HG03575 (cell line): Measurements from ENCODE around the gene PLCB4.

ENCODE experiments used
- ATAC-seq: cut with Tn5 transposase; IDR thresholded peaks from one replicate; pipeline ENCODE4 v1.9.1; 2021; ENCODE audit not compliant: unreplicated experiment, insufficient number of reproducible peaks, low FRiP score; ENCODE audit errors: extremely low read depth

Gene PLCB4

DNA sequence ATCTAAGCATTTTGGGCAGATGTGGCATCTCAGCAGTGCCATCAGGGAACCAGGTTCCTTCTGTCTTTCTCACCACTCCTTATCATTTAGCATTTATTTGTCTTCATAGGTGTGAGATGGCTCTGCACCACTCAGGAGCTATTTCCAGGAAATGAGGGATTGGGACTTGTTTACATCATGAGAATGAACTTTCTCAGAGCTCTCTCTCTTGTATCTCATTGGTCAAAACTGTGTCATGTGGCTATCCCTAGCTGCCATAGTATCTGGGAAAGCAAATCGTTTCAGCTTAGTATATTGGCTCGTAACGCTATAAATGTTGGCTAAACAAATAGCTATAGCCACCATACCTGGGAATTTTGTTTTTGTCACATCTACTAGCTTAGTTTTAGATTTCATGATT lies 23.8 kb downstream of the PLCB4 start:
- no peak for ATAC-seq

DNA sequence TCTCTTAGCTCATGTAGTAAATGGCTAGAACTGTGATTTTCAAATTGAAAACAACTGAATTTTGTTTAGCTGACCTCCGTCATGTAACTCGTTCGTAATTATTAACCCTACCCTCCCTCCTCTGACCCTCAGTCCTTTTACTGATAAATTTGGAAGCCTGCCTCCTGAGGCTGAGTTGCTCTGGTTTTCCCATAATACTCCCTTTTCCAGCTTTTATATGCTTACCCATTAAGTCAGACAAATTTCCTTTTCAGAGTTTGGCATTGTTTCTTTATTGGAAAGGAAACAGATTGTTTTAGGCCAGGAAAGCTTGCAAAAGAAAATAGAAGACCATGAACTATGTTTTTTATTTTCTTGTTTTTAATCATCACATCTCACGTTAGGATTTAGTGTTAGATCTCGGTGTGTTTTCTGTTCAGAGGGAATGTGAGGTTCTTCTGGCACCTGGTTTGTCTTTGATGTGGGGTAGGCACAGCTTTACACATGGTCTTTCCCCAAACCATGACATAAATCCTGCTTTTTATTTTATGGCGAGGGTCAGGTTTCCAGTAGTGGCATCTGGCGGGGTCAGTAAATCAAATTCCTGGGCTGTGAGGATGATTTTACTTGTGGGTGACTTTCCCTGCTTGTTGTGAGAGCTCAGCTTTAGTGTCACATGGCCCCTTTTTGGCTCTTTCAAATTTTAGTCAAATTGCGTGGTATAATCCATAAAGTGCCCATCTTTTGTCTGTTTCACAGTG lies 24.5 kb downstream of the PLCB4 start:
- ATAC-seq = no peak

DNA sequence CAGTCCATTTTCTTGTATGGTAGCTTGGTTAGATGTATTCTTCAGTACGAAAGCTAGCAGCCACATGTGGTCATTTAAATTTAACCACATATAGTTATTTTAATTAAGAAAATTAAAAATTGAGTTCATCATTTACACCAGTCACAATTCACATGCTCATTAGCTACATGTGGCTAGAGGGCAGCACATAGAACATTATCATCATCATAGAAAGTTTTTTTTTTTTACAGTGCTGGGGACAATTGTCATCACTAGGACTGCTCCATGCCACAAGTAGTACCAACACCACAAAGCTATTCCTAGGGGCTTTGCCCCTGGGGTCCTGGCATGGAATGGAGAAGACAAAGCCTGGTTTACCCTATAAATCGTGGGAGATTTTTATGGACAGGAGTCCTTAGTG lies 30.5 kb downstream of the PLCB4 start:
- ATAC-seq = no peak

DNA sequence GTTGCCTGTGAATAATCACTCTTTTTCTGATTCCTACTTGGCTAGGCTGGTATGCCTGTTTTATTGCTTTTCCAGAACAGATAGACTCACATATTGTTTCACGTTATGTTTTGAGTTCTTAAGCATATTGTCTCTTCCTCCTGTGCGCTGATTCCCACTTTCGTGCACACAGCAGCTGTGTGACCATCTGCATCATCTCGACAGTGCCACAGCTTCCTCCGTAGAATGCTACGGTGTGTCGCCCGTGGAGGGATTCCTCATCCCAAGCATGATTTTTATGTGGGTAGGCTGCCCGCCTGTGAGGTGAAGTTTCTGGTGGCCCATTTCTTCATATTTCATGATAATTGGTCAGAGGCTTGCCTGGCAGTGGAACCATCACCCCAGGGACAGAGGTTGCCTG lies 31.8 kb downstream of the PLCB4 start:
- no peak for ATAC-seq

DNA sequence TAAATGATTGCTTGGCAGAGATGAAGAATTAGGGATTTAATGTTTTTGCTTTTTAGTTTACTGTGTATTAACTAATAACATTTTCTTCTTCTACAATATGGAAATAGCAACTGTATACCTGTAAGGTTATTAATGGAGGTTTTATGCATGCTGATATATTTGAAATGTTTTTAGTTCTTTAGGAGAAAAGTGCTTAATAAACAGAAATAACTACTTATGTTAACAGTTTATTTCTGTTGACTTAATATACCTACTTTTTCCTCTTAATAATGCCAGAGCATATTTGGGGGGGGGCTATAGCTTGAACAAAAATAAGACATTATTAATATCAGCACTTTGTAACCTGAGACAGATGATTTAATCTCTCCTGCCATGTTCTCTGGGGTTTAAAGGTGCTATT lies 33.6 kb downstream of the PLCB4 start:
- no peak for ATAC-seq

DNA sequence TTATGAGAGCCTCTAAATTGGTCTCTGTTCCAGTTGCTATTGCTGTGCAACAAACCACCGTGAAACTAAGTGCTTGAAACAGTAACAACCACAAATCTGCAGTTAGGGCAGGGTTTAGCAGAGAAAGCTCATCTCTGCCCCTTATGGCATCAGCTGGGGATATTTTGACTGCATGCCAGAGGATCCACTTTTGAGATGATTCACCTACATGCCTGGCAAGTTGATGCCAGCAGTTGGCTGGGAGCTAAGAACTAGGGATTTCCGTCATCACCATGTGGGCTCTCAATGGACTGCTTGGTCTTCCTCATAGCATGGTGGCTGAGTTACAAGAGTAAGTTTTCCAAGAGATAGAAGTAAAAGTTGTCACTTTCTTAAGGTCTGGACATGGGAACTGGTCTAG lies 35.1 kb downstream of the PLCB4 start:
- no peak for ATAC-seq

DNA sequence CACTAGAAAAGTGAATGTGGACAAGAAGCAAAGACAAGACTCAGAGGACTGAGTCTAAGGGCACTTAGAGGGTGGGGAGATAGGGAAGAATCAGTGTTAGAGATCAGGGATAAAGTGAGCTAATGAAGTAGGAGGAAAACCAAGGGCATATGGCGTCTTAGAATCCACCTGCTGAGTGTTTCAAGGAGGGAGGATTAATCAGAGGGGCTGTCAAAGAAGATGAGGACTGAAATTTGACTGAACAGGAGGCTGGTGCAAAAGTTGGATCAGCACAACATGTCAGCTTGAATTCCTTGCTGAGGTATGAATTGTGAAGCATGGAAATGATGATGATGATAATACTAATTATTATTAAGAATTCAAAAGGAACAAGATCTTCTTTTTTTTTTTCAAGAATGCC lies 39.4 kb downstream of the PLCB4 start:
- no peak for ATAC-seq

DNA sequence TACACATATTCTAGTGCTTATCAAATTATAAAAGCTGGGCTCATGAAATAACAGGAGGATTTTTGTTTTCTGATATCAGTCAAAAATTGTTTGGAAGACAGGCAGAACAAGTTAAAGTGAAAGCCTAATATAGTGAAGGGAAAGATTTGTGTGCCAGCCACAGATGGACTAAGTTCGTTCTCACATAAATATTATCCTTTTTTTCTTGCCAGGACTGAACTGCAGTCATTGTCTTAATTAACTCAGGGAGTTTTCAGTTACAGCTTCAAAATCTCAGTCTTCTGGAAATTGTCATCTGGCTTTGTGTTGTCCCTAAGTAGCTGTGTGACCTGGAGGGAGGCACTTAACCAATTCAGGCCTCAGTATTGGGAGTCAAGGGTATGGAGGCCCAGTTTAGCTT lies 40.7 kb downstream of the PLCB4 start:
- ATAC-seq = no peak

DNA sequence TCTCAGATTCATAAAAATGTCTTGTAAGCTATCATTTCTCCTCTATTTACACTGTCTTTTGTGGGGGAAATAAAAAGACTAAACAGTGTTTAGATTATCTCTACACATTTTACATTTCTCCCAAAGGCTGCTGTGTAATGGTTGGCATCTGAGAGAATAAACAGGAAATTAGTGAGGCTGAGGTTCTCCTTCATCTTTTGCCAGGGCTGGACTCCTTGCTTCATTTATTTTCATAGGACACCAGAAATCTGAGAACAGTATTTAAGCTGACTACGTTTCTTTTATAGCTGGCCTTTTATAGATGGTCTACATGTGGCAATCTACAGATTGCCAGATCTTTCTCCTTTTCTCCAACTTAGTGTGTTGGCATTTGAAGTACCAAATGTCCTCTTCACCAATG lies 41.5 kb downstream of the PLCB4 start:
- no peak for ATAC-seq

DNA sequence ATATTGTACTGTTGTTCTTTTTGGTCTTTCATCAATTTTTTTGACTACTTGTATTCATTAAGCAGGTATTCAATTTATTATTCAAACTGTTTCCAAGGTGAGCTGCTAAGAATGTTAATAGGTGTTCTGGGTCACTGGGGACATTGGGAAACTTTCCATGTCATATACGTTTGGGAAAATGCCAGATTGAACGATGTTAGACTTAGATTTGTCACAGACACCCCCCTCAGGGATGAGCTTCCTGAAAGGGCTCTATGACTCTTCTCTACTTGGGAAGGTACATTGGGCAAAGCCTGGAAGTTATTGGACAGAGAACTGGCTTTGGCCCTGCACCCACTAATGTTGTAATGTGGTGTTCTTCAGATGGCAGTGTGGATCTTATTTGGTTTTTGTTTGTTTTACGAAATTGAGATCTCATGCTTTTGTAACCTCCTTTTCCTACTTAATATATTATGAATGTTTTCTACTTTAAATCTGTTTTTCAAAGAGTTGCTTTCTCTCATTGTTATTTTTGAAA lies 42.1 kb downstream of the PLCB4 start:
- ATAC-seq = no peak

DNA sequence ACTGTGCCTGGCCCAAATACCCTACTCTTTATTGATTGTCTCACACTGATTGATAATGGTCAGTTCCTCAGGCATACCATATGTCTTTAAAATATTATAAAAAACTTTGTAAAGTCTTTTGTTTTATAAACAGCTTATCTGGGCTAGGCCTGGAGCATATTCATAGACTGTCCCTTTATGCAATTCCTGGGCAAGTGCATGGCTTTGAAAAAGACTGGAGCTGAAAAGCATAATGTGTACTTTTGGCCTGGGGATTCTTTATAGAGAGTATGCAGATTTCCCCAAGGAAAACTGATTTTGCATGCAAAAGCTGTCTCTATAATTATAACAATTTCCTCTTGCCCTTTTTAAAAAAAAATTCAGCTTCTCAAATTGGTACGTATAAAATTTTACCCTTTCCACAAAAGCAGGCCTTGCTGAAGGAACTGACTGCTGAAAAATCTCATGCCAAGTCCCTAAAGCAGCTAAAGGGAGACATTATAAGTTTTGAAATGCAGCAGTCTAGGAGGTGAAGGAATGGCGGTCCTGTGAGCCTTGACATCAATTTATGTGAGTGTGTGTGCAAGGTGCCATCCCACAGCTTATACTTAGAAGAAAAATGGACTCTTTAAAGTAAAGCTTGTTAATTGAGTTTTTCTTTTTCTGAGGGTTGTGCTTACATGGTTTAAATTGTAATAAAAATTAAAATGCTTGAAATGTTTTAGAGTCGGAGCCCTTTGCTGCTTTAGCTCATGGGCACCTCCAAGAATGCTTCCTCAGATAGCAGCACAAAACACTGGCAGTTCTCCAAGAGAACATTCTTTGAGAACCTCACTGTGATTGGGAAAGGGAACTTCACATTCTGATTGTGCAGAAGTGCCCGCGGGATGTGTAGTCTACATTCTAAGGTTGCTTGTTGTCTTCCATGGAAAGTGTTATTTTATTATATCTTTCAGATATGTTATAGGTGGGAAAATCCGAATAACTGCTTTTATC lies 43.9 kb downstream of the PLCB4 start:
- ATAC-seq = no peak

DNA sequence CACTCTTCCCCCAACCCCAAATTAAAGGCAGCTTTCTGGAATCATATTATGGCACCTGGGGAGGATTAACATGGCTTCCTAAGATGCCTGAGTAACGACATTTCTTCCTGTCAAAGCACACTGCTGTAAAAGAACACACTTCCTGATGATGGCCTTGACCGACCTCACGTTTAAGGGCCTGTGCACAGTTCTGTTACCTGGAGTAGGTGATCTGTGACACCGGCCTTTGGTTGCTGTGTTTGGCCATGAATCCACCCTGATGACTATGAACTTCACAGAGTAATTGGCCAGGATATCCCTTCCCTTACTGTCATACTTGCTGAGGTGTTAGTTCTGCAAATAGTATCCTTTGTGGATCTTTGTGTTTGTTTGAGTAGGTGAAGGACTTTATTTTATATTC lies 45.8 kb downstream of the PLCB4 start:
- no peak for ATAC-seq

DNA sequence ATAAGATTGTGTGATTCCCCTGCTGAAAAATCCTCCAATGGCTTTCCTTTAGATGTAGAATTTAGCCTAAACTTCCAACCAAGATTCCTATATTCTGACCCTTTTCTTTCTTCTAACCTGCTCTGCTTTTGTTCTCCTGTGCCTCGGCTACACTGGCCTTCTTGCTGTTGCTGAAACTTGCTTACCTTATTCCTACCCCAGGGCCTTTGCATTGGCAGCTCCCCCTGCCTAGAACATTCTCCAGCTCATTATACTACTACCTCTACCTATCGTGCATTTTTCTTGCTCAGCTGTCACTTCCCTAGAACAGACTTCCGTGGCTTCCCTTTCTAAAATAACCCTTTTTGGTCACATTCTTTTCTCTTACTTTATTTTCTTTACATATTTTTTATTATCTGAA lies 48.7 kb downstream of the PLCB4 start:
- ATAC-seq = no peak

DNA sequence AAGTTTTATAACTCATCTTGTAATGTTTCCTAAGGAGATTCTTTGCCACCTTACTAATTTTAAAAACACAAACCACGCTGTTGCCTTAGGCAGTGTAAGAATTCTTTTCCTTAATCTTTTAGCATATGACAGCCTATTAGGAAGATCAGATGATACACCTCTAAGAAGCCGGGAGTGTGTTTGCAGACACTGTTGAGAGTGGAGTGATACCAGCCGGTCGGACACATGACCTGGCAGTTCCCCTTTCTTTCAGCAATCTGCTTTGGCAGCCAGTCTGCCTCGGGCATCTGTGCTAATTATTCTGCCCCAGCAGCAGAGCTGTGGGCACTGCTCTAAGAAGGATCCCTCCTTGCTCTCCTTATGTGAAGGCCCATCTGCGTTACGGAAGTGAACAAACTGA lies 50.9 kb downstream of the PLCB4 start:
- no peak for ATAC-seq

DNA sequence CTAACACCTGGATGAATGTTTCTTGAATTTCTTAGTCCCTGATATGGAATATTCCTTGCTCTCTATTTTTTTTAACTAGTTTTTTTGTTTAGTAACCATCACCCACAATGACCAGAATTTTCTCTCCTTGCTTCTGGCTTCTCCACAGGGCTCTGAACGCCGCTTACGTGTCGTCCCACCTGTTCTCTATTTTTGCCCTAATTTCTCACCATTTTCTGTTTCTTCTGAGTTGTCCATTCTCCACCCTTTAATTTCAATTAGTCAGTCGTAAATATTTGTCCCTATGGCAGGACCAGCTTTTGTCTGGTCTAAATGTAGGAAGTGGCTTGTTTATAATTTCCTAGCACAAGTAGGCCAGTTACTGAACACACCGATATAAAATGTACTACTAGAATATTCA lies 52.3 kb downstream of the PLCB4 start:
- no peak for ATAC-seq

DNA sequence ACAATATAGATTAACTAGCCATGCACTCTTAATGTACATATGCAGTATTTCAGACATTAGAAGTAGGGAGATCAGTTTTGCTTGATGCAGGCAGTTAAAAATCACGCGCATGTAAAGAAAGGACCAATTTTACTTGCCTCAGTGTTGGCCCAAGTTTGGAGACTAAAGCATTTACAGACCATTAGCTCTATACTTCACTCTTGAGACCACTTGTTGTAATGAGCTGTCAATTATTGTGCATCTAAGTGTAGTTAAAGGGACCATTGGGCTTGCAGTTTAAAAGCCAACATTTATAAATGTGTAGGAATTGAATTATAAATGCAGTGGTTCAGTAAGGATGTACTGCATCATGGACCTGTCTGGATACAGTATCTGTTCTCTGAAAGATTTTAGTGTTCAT lies 53.7 kb downstream of the PLCB4 start:
- ATAC-seq = no peak

DNA sequence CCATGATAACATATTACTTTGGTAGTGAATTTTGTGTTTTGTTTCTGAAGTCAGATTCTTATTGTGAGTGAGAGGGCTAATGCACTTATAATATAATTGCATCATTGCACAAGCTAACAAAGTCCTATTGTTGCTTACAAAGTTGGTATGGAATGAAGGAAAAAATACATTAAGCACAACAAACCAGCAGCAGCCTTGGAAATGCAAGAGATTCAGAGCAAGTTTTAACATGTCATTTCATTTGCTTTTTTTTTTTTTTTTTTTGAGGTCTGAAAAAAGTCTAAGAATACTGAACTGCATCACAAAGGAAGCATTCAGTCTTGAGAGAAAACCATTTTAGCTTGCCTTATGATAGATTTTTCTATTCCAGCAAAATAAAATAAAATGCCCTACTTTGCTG lies 57.6 kb downstream of the PLCB4 start:
- ATAC-seq = no peak

DNA sequence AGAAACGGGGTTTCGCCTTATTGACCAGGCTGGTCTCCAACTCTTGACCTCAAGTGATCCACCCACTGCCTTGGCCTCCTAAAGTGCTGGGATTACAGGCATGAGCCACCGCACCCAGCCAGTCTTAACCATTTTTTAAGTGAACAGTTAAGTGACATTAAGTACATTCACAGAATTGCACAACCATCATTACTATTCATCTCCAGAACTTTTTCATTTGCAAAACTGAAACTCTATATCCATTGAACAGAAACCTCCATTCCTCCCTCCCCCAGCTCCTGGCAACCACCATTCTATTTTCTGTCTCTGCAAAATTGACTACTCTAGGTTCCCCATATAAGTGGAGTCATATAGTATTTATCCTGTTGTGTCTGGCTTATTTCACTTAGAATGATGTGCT lies 59.7 kb downstream of the PLCB4 start:
- ATAC-seq = no peak

DNA sequence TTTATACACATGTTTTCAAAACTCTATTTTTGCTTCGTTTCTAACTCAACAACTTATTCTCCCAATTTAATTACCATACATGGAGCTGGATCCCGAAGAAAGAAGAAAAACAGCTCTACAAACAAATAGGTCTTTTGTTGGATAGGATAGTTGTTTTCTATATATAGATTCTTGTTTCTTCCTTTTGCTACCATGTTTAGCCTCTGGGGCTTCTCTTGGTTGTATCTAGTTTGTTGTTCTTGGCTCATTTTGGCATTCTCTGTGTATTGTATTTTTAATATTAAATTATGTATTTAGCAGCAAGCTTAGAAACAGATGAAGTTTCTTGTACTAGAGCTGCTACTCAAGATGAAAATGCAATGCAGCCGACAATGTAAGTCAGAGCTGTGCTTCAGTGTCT lies 60.9 kb downstream of the PLCB4 start:
- no peak for ATAC-seq

DNA sequence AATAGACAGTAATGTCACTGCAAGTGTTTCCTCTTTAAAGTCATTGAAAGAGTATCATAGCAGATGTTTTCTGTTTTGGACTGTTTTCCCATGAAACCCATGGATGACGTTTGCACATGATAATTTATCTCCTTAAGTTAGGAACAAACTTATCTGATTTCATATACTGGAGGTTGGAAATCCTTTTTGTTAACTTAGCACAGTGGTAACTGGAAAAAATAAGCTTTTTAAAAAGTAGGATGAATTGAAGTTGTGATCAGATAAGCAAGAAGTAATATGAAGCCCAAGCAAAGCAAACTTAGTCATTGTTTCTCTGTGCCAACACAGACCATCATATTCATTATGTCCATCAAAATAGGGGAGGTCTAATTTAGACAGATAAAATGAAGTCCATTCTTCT lies 61.6 kb downstream of the PLCB4 start:
- ATAC-seq = no peak
